ENCODE measurements around the gene TMEM50A.
"Not testable (repeated sequence)": the region's sequence is repeated elsewhere in the genome, so short reads cannot be mapped to it uniquely, and the experiment has no call there.

GRCh38 chr1:25389721-25390120 lies 51.6 kb downstream of the TMEM50A start:
- TF ChIP-seq CTCF, POLR2A (IDR thresholded peaks at IDR 0.05): not testable (repeated sequence)

All from vagina (tissue), 2 donors.